GM15510 (cell line): ENCODE results near the gene DCAF4.
A peak's percentile ranks its signal among the peaks of the same experiment; 100 is the strongest.

Experiments used
- POLR2A ChIP-seq: IDR thresholded peaks from 3 replicates; pipeline ENCODE4 v1.6.1; 2011; ENCODE audit warnings: borderline replicate concordance; ENCODE audit not compliant: insufficient read length; ENCODE audit errors: extremely low read depth

Gene DCAF4

GRCh38 chr14:72926292-72927028 lies at the start of gene DCAF4:
TSS of gene DCAF4 (plus strand) at chr14:72926464. CDS start at chr14:72937979, 11,515 bp downstream.
- peak; percentile 49 for TF ChIP-seq POLR2A

- no peak for TF ChIP-seq POLR2A
Observed at GRCh38 chr14:72876710-72877063, 49.6 kb upstream of the DCAF4 start.

- TF ChIP-seq POLR2A: no peak
Observed at GRCh38 chr14:72878746-72879145, 47.5 kb upstream of the DCAF4 start.

GRCh38 chr14:72879431-72879830 lies 46.8 kb upstream of the DCAF4 start:
- no peak for TF ChIP-seq POLR2A

- no peak for TF ChIP-seq POLR2A
Observed at GRCh38 chr14:72880164-72880563, 46.1 kb upstream of the DCAF4 start.

GRCh38 chr14:72880820-72881219 lies 45.4 kb upstream of the DCAF4 start:
- TF ChIP-seq POLR2A: no peak

GRCh38 chr14:72881543-72881942 lies 44.7 kb upstream of the DCAF4 start:
- TF ChIP-seq POLR2A: no peak

- TF ChIP-seq POLR2A: no peak
Observed at GRCh38 chr14:72882047-72882446, 44.2 kb upstream of the DCAF4 start.

GRCh38 chr14:72882463-72882862 lies 43.8 kb upstream of the DCAF4 start:
- TF ChIP-seq POLR2A: no peak

GRCh38 chr14:72883109-72883508 lies 43.2 kb upstream of the DCAF4 start:
- TF ChIP-seq POLR2A: no peak

GRCh38 chr14:72883961-72884360 lies 42.3 kb upstream of the DCAF4 start:
- TF ChIP-seq POLR2A: no peak

- TF ChIP-seq POLR2A: no peak
Observed at GRCh38 chr14:72884386-72884785, 41.9 kb upstream of the DCAF4 start.

- no peak for TF ChIP-seq POLR2A
Observed at GRCh38 chr14:72887514-72887913, 38.8 kb upstream of the DCAF4 start.

GRCh38 chr14:72888192-72888591 lies 38.1 kb upstream of the DCAF4 start:
- no peak for TF ChIP-seq POLR2A

- no peak for TF ChIP-seq POLR2A
Observed at GRCh38 chr14:72888636-72889201, 37.5 kb upstream of the DCAF4 start.

GRCh38 chr14:72889366-72889765 lies 36.9 kb upstream of the DCAF4 start:
- no peak for TF ChIP-seq POLR2A
